IPS-20b (cell line): ENCODE measurements around the gene ADAMTS1.
A peak's percentile ranks its signal among the peaks of the same experiment; 100 is the strongest.

Experiments
- H3K27ac ChIP-seq: one replicate; pipeline ENCODE4 v1.5.1; 2013; ENCODE audit warnings: low read length
- H3K27me3 ChIP-seq: 2 replicates; pipeline ENCODE4 v1.6.1; 2013; ENCODE audit warnings: mild to moderate bottlenecking, low read length, inconsistent platforms; ENCODE audit not compliant: insufficient read depth
- H3K36me3 ChIP-seq: 2 replicates; pipeline ENCODE4 v1.6.1; 2013; ENCODE audit warnings: low read depth, mild to moderate bottlenecking, inconsistent platforms, low read length, moderate library complexity; ENCODE audit not compliant: insufficient read depth
- H3K4me1 ChIP-seq: 2 replicates; pipeline ENCODE4 v1.6.1; 2013; ENCODE audit warnings: mild to moderate bottlenecking, control low read depth, inconsistent platforms, low read length, moderate library complexity; ENCODE audit not compliant: insufficient read depth
- H3K4me3 ChIP-seq: 2 replicates; pipeline ENCODE4 v1.5.1; 2013; ENCODE audit warnings: mild to moderate bottlenecking, low read length, inconsistent platforms
- H3K9ac ChIP-seq: 2 replicates; pipeline ENCODE4 v1.6.1; 2013; ENCODE audit warnings: low read depth, mild to moderate bottlenecking, inconsistent platforms, low read length, moderate library complexity
- H3K9me3 ChIP-seq: 2 replicates; pipeline ENCODE4 v1.6.1; 2013; ENCODE audit warnings: mild to moderate bottlenecking, low read depth, low read length, inconsistent platforms; ENCODE audit not compliant: insufficient read depth

Gene ADAMTS1

DNA sequence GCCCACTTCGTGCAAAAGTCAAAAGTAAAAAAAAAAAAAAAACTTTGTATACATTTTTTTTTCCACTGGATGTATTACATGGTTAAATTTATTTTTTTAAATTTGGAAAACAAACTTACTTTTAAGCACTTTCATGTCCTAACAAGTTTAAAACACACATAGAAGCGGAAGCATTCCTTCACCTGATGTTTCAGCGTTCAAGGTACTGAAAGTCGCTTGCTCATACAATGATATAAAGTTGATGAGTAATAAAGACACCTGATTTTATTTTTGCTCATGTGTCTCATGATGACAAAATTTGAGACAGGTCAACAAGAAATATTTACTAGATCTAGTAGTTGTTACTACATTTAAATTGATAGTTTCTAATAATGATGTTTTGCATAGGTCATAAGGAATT lies 35.5 kb downstream of the ADAMTS1 start:
- Histone ChIP-seq H3K27ac (no peak overlapping the region), H3K27me3 (no peaks in the 10 kb centered on the region), H3K4me1 (no peaks in the 10 kb centered on the region), H3K9ac (no peak overlapping the region), H3K4me3 (no peak overlapping the region), H3K9me3 (no peaks in the 10 kb centered on the region), H3K36me3 (no peaks in the 10 kb centered on the region)

DNA sequence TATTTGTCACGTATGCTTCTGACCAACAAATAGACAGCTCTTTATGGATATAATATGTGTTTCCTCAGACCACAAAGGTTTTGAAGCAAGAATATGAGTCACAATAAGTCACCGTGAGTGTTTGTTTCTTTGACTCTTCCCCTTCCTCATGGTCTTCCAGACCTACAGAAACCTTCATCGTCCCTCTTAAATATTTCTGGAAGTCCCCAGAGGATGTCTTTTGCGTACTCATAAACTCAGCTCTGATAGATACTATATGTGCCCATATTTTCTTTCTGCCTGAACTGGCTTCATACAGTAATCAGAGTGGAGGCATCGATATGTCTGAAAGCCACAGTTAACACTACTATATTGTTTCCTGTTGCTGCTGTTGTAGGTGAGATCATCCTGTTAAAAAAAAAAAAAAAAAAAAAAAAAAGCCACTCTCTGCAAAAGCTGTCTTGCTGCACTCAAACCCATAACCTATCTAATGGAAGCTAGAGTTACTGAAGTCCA lies 38.4 kb downstream of the ADAMTS1 start:
- no peaks in the 10 kb centered on the region for H3K27me3 ChIP-seq
- peaks cover 1% of the 10 kb centered on the region; the same call in 1 of the 2 replicates for H3K4me1 ChIP-seq
- H3K9ac ChIP-seq = no peak overlapping the region
- no peaks in the 10 kb centered on the region for H3K36me3 ChIP-seq
- H3K9me3 ChIP-seq = no peaks in the 10 kb centered on the region
- H3K4me3 ChIP-seq = no peak overlapping the region
- H3K27ac ChIP-seq = no peak overlapping the region

GRCh38 chr21:26804895-26805609 lies 40.2 kb downstream of the ADAMTS1 start:
- Histone ChIP-seq H3K9ac (no peak overlapping the region), H3K36me3 (no peaks in the 10 kb centered on the region), H3K9me3 (no peaks in the 10 kb centered on the region), H3K27ac (no peak overlapping the region), H3K4me3 (no peak overlapping the region), H3K27me3 (no peaks in the 10 kb centered on the region), H3K4me1 (peaks cover 6% of the 10 kb centered on the region; the same call in 1 of the 2 replicates)

DNA sequence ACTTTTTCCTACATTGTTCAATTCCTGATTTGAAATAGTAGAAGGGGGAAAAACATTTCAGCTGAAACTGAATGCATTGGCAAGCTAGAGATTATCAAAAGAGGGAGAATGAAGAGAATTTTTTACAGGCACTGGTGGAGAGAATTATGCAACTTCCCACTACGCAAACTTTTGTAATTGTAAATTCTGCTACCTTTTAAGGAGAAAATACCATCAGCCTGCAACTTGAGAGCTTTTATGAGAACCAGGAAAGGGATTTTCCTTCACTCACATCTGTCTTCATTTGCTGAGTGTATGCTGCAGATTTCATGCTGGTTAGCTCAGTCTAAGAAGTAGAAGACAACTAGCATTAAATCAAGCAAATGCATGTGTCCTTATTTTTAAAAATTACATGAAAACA lies 43.7 kb downstream of the ADAMTS1 start:
- Histone ChIP-seq H3K9me3 (no peaks in the 10 kb centered on the region), H3K4me3 (no peak overlapping the region), H3K9ac (peak overlapping the region; percentile 19; the same call in 1 of the 2 replicates), H3K4me1 (peaks cover 6% of the 10 kb centered on the region; the same call in 1 of the 2 replicates), H3K36me3 (no peaks in the 10 kb centered on the region), H3K27me3 (no peaks in the 10 kb centered on the region), H3K27ac (no peak overlapping the region)

GRCh38 chr21:26800970-26801431 lies 44.2 kb downstream of the ADAMTS1 start:
- Histone ChIP-seq H3K4me1 (peaks cover 6% of the 10 kb centered on the region; the same call in 1 of the 2 replicates), H3K9ac (peak overlapping the region; percentile 19; the same call in 1 of the 2 replicates), H3K4me3 (no peak overlapping the region), H3K9me3 (no peaks in the 10 kb centered on the region), H3K27me3 (no peaks in the 10 kb centered on the region), H3K36me3 (no peaks in the 10 kb centered on the region), H3K27ac (no peak overlapping the region)

- Histone ChIP-seq H3K4me1 (peaks cover 6% of the 10 kb centered on the region; the same call in 1 of the 2 replicates), H3K9me3 (no peaks in the 10 kb centered on the region), H3K4me3 (no peak overlapping the region), H3K9ac (no peak overlapping the region), H3K36me3 (no peaks in the 10 kb centered on the region), H3K27ac (no peak overlapping the region), H3K27me3 (no peaks in the 10 kb centered on the region)
Observed at GRCh38 chr21:26800455-26800854, 44.8 kb downstream of the ADAMTS1 start.

GRCh38 chr21:26800001-26800400 lies 45.2 kb downstream of the ADAMTS1 start:
- H3K27me3 ChIP-seq = no peaks in the 10 kb centered on the region
- no peaks in the 10 kb centered on the region for H3K9me3 ChIP-seq
- no peak overlapping the region for H3K9ac ChIP-seq
- H3K27ac ChIP-seq = no peak overlapping the region
- H3K4me3 ChIP-seq = no peak overlapping the region
- H3K36me3 ChIP-seq = no peaks in the 10 kb centered on the region
- H3K4me1 ChIP-seq = peaks cover 6% of the 10 kb centered on the region; the same call in 1 of the 2 replicates

DNA sequence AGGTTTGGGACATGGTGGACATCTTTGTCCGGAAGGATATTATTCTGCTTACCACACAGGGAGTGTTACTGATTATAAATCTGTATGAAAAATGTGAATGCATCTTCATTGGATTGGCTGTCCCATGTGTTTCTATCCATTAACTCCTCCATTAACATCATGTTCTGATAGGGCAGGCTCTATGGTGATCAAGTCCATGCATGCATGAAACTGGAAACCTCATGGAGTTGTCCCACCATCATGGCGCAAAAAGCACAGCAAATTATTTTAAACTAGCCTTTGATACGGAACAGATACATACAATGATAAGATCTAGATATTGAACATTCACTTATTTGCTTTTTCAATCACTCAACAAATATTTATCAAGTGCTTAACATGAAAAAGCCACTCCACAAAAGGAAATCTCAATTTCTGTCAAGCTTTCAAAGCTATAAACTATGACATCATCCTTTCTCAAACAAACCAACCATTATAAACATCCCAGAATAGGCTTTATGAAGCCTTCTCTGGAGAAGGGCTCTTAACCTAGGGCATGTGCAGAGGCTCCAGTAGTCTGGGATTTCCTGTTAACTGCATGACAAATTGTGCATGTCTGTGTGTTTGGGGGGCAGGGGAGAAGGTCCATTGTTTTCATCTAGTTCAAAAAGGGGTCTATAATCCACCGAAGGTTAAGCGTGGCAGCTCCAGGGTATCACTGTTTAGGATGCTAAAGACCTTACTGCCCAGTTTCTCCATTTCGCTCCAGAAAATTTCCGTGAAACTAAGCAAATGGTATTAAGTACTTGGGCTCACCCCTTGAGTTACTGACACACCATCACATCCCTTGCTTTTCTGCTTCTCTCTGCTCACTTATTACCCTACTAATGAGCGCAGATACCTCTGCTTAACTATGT lies 46.1 kb downstream of the ADAMTS1 start:
- no peak overlapping the region for H3K9ac ChIP-seq
- H3K27me3 ChIP-seq = no peaks in the 10 kb centered on the region
- no peak overlapping the region for H3K27ac ChIP-seq
- no peaks in the 10 kb centered on the region for H3K36me3 ChIP-seq
- H3K4me1 ChIP-seq = peaks cover 6% of the 10 kb centered on the region; the same call in 1 of the 2 replicates
- no peak overlapping the region for H3K4me3 ChIP-seq
- H3K9me3 ChIP-seq = no peaks in the 10 kb centered on the region

DNA sequence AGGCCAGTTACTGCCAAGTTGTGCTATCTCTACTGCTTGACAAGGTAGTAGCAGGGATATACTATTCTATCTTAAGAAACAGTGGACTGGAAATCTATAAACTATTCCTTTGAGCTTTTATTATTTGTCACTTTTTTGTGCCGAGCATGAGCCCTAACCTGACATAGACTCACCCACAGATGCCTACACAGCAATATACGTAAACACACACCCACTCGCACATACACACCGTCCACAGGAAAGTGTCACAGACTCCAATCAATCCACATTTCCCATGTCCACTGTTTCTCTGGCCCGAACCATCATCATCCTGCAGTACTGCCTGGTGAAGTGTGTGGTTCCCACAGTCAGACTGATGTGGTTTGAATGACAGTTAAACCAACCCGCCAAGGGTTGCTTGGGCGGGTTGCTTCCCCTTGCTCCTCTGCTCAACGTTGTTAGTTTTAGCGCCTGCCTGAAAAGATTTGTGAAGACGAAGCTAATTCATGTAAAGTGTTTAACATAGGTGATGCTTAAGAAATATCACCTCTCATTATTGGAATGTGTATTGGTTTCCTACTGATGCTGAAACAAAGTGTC lies 47.2 kb downstream of the ADAMTS1 start:
- Histone ChIP-seq H3K27ac (no peak overlapping the region), H3K9ac (no peak overlapping the region), H3K4me3 (no peak overlapping the region), H3K4me1 (peaks cover 6% of the 10 kb centered on the region; the same call in 1 of the 2 replicates), H3K9me3 (no peaks in the 10 kb centered on the region), H3K36me3 (no peaks in the 10 kb centered on the region), H3K27me3 (no peaks in the 10 kb centered on the region)

- Histone ChIP-seq H3K9ac (no peak overlapping the region), H3K27ac (no peak overlapping the region), H3K4me3 (no peak overlapping the region), H3K9me3 (no peaks in the 10 kb centered on the region), H3K36me3 (no peaks in the 10 kb centered on the region), H3K27me3 (no peaks in the 10 kb centered on the region), H3K4me1 (no peaks in the 10 kb centered on the region)
Observed at GRCh38 chr21:26795866-26796329, 49.3 kb downstream of the ADAMTS1 start.

GRCh38 chr21:26795412-26795805 lies 49.8 kb downstream of the ADAMTS1 start:
- Histone ChIP-seq H3K4me1 (no peaks in the 10 kb centered on the region), H3K27me3 (no peaks in the 10 kb centered on the region), H3K36me3 (no peaks in the 10 kb centered on the region), H3K4me3 (no peak overlapping the region), H3K27ac (no peak overlapping the region), H3K9ac (no peak overlapping the region), H3K9me3 (no peaks in the 10 kb centered on the region)
